Measurements from ENCODE around the gene TSGA10.

The TSGA10 gene

GRCh38 chr2:98985905-98986666, 168.7 kb downstream of the TSGA10 start:
- H3K79me2 ChIP-seq (ENCODE audit: control insufficient read depth, insufficient read depth, low read length), result no peaks in the 10 kb centered on the region
- no peak overlapping the region for H3K4me2 ChIP-seq (ENCODE audit: low read length)
- H4K8ac ChIP-seq (ENCODE audit: low read depth, low read length), result no peak overlapping the region
- H4K5ac ChIP-seq (ENCODE audit: low read length), result no peak overlapping the region
- H3K4ac ChIP-seq (ENCODE audit: low read depth, low read length), result no peak overlapping the region
- H3K27ac ChIP-seq (ENCODE audit: low read depth, low read length), result no peak overlapping the region
- H3K18ac ChIP-seq (ENCODE audit: low read length), result no peak overlapping the region
- H2AK5ac ChIP-seq (ENCODE audit: low read length), result no peak overlapping the region
- no peak overlapping the region for H3K9ac ChIP-seq (ENCODE audit: low read length)
- no peaks in the 10 kb centered on the region for H3K27me3 ChIP-seq (ENCODE audit: insufficient read depth, low read length, poor library complexity)
- H3K23ac ChIP-seq (ENCODE audit: low read length), result no peak overlapping the region
- no peak overlapping the region for H3K56ac ChIP-seq (ENCODE audit: low read length)
- H2BK15ac ChIP-seq (replicated peaks; ENCODE audit: low read depth), result no peak overlapping the region
- no peaks in the 10 kb centered on the region for H3K36me3 ChIP-seq (ENCODE audit: control insufficient read depth, insufficient read depth, low read length)
- no peaks in the 10 kb centered on the region for H3K79me1 ChIP-seq (ENCODE audit: low read length)
- no peak overlapping the region for H3K4me3 ChIP-seq (ENCODE audit: low read length)
- WGBS (ENCODE audit: extremely low coverage, insufficient coverage, low lambda C conversion rate), result no CpG with 5 or more reads among the region's 2 CpGs
- H3K4me1 ChIP-seq (ENCODE audit: control insufficient read depth, low read depth, low read length), result no peaks in the 10 kb centered on the region
- no peak overlapping the region for H2BK120ac ChIP-seq (ENCODE audit: low read depth, low read length)
- DNase-seq, result no peak
- no peak overlapping the region for H2BK5ac ChIP-seq (ENCODE audit: low read length)

GRCh38 chr2:98975611-98976010, 179.1 kb downstream of the TSGA10 start:
- Histone ChIP-seq H2AK5ac (ENCODE audit: low read length) (no peak overlapping the region), H3K27ac (ENCODE audit: low read depth, low read length) (no peak overlapping the region), H2BK120ac (ENCODE audit: low read depth, low read length) (no peak overlapping the region), H3K36me3 (ENCODE audit: control insufficient read depth, insufficient read depth, low read length) (no peaks in the 10 kb centered on the region), H3K23ac (ENCODE audit: low read length) (no peak overlapping the region), H3K4me2 (ENCODE audit: low read length) (no peak overlapping the region), H3K56ac (ENCODE audit: low read length) (no peak overlapping the region), H3K18ac (ENCODE audit: low read length) (no peak overlapping the region), H3K79me2 (ENCODE audit: control insufficient read depth, insufficient read depth, low read length) (no peaks in the 10 kb centered on the region), H3K9ac (ENCODE audit: low read length) (no peak overlapping the region), H3K79me1 (ENCODE audit: low read length) (no peaks in the 10 kb centered on the region), H3K4me1 (ENCODE audit: control insufficient read depth, low read depth, low read length) (no peaks in the 10 kb centered on the region), H4K8ac (ENCODE audit: low read depth, low read length) (no peak overlapping the region), H2BK15ac (replicated peaks; ENCODE audit: low read depth) (no peak overlapping the region), H3K4ac (ENCODE audit: low read depth, low read length) (no peak overlapping the region), H2BK5ac (ENCODE audit: low read length) (no peak overlapping the region), H4K5ac (ENCODE audit: low read length) (no peak overlapping the region), H3K27me3 (ENCODE audit: insufficient read depth, low read length, poor library complexity) (no peaks in the 10 kb centered on the region), H3K4me3 (ENCODE audit: low read length) (no peak overlapping the region)
- no peak for DNase-seq
- WGBS (ENCODE audit: extremely low coverage, insufficient coverage, low lambda C conversion rate), result no CpG with 5 or more reads among the region's 2 CpGs

- Histone ChIP-seq H3K4me1 (ENCODE audit: control insufficient read depth, low read depth, low read length) (no peaks in the 10 kb centered on the region), H3K4me3 (ENCODE audit: low read length) (no peak overlapping the region), H3K36me3 (ENCODE audit: control insufficient read depth, insufficient read depth, low read length) (no peaks in the 10 kb centered on the region), H2BK15ac (replicated peaks; ENCODE audit: low read depth) (no peak overlapping the region), H2AK5ac (ENCODE audit: low read length) (no peak overlapping the region), H4K5ac (ENCODE audit: low read length) (no peak overlapping the region), H3K27me3 (ENCODE audit: insufficient read depth, low read length, poor library complexity) (no peaks in the 10 kb centered on the region), H3K79me1 (ENCODE audit: low read length) (no peaks in the 10 kb centered on the region), H2BK5ac (ENCODE audit: low read length) (no peak overlapping the region), H3K79me2 (ENCODE audit: control insufficient read depth, insufficient read depth, low read length) (no peaks in the 10 kb centered on the region), H3K9ac (ENCODE audit: low read length) (no peak overlapping the region), H3K4me2 (ENCODE audit: low read length) (no peak overlapping the region), H3K23ac (ENCODE audit: low read length) (no peak overlapping the region), H4K8ac (ENCODE audit: low read depth, low read length) (no peak overlapping the region), H2BK120ac (ENCODE audit: low read depth, low read length) (no peak overlapping the region), H3K56ac (ENCODE audit: low read length) (no peak overlapping the region), H3K18ac (ENCODE audit: low read length) (no peak overlapping the region), H3K27ac (ENCODE audit: low read depth, low read length) (no peak overlapping the region), H3K4ac (ENCODE audit: low read depth, low read length) (no peak overlapping the region)
- no CpG with 5 or more reads among the region's 1 CpG for WGBS (ENCODE audit: extremely low coverage, insufficient coverage, low lambda C conversion rate)
- no peak for DNase-seq
Observed at GRCh38 chr2:98972582-98973167, 182.1 kb downstream of the TSGA10 start.

- H3K4ac ChIP-seq (ENCODE audit: low read depth, low read length), result no peak overlapping the region
- H4K8ac ChIP-seq (ENCODE audit: low read depth, low read length), result no peak overlapping the region
- no peaks in the 10 kb centered on the region for H3K79me2 ChIP-seq (ENCODE audit: control insufficient read depth, insufficient read depth, low read length)
- no peak overlapping the region for H2BK5ac ChIP-seq (ENCODE audit: low read length)
- H3K9ac ChIP-seq (ENCODE audit: low read length), result no peak overlapping the region
- H4K5ac ChIP-seq (ENCODE audit: low read length), result no peak overlapping the region
- no peak overlapping the region for H3K4me2 ChIP-seq (ENCODE audit: low read length)
- no peaks in the 10 kb centered on the region for H3K4me1 ChIP-seq (ENCODE audit: control insufficient read depth, low read depth, low read length)
- H3K23ac ChIP-seq (ENCODE audit: low read length), result no peak overlapping the region
- no peak overlapping the region for H3K27ac ChIP-seq (ENCODE audit: low read depth, low read length)
- no peaks in the 10 kb centered on the region for H3K79me1 ChIP-seq (ENCODE audit: low read length)
- no peak overlapping the region for H3K18ac ChIP-seq (ENCODE audit: low read length)
- H3K27me3 ChIP-seq (ENCODE audit: insufficient read depth, low read length, poor library complexity), result no peaks in the 10 kb centered on the region
- H2AK5ac ChIP-seq (ENCODE audit: low read length), result no peak overlapping the region
- no peak overlapping the region for H2BK120ac ChIP-seq (ENCODE audit: low read depth, low read length)
- no peak overlapping the region for H2BK15ac ChIP-seq (replicated peaks; ENCODE audit: low read depth)
- DNase-seq, result no peak
- H3K36me3 ChIP-seq (ENCODE audit: control insufficient read depth, insufficient read depth, low read length), result no peaks in the 10 kb centered on the region
- no peak overlapping the region for H3K56ac ChIP-seq (ENCODE audit: low read length)
- WGBS (ENCODE audit: extremely low coverage, insufficient coverage, low lambda C conversion rate), result no CpG with 5 or more reads among the region's 7 CpGs
- H3K4me3 ChIP-seq (ENCODE audit: low read length), result no peak overlapping the region
Observed at GRCh38 chr2:98959810-98960507, 194.8 kb downstream of the TSGA10 start.

- H3K27me3 ChIP-seq (ENCODE audit: insufficient read depth, low read length, poor library complexity), result no peaks in the 10 kb centered on the region
- no peak overlapping the region for H2BK5ac ChIP-seq (ENCODE audit: low read length)
- no peak overlapping the region for H3K18ac ChIP-seq (ENCODE audit: low read length)
- no peak overlapping the region for H4K5ac ChIP-seq (ENCODE audit: low read length)
- no peak overlapping the region for H3K23ac ChIP-seq (ENCODE audit: low read length)
- H2BK15ac ChIP-seq (replicated peaks; ENCODE audit: low read depth), result no peak overlapping the region
- no CpG with 5 or more reads among the region's 4 CpGs for WGBS (ENCODE audit: extremely low coverage, insufficient coverage, low lambda C conversion rate)
- no peak overlapping the region for H2BK120ac ChIP-seq (ENCODE audit: low read depth, low read length)
- no peaks in the 10 kb centered on the region for H3K4me1 ChIP-seq (ENCODE audit: control insufficient read depth, low read depth, low read length)
- H3K4ac ChIP-seq (ENCODE audit: low read depth, low read length), result no peak overlapping the region
- H4K8ac ChIP-seq (ENCODE audit: low read depth, low read length), result no peak overlapping the region
- H2AK5ac ChIP-seq (ENCODE audit: low read length), result no peak overlapping the region
- no peak overlapping the region for H3K56ac ChIP-seq (ENCODE audit: low read length)
- H3K36me3 ChIP-seq (ENCODE audit: control insufficient read depth, insufficient read depth, low read length), result no peaks in the 10 kb centered on the region
- H3K4me3 ChIP-seq (ENCODE audit: low read length), result no peak overlapping the region
- no peak overlapping the region for H3K27ac ChIP-seq (ENCODE audit: low read depth, low read length)
- no peak for DNase-seq
- H3K79me1 ChIP-seq (ENCODE audit: low read length), result no peaks in the 10 kb centered on the region
- H3K79me2 ChIP-seq (ENCODE audit: control insufficient read depth, insufficient read depth, low read length), result no peaks in the 10 kb centered on the region
- no peak overlapping the region for H3K4me2 ChIP-seq (ENCODE audit: low read length)
- no peak overlapping the region for H3K9ac ChIP-seq (ENCODE audit: low read length)
Observed at GRCh38 chr2:98952966-98953365, 201.8 kb downstream of the TSGA10 start.
